GM13977 (cell line): ENCODE results near the gene ATF6.

Experiments
- DNase-seq: peaks from one replicate; pipeline ENCODE4 v3.0.0; 2012; ENCODE audit warnings: low spot score
- CTCF ChIP-seq: IDR thresholded peaks from 2 replicates; pipeline ENCODE4 v1.5.1; 2012; ENCODE audit warnings: mild to moderate bottlenecking, control low read depth; ENCODE audit not compliant: insufficient read depth; ENCODE audit errors: extremely low read depth, missing control alignments
- in situ Hi-C: fragments of 300-500 bp; cut with MboI; formaldehyde crosslinking; loops from one replicate; pipeline ENCODE4 v1.12.0; 2022; ENCODE audit warnings: low sequenced_read_pairs, low pct_unique_long_range_greater_than_20kb, mixed read lengths, inconsistent platforms; ENCODE audit not compliant: unreplicated experiment

ATF6 gene

GRCh38 chr1:161727256-161727924, 38.7 kb upstream of the ATF6 start:
- TF ChIP-seq CTCF, result no peak
- in situ Hi-C loops, result loop anchor here (25.0 kb wide), 1 partner anchor 90 kb away; the partner anchor contains the start of gene FCGR3B
- peak; percentile 26 for DNase-seq

GRCh38 chr1:161728376-161729226, 37.5 kb upstream of the ATF6 start:
- in situ Hi-C loops, result loop anchor here (25.0 kb wide), 1 partner anchor 91 kb away; the partner anchor contains the start of gene FCGR3B
- DNase-seq, result no peak
- no peak for TF ChIP-seq CTCF

GRCh38 chr1:161730050-161730564, 36.0 kb upstream of the ATF6 start:
- in situ Hi-C loops, result loop anchor here (25.0 kb wide), 1 partner anchor 93 kb away; the partner anchor contains the start of gene FCGR3B
- DNase-seq, result peak; percentile 25
- TF ChIP-seq CTCF, result no peak

- in situ Hi-C loops, result loop anchor here (25.0 kb wide), 1 partner anchor 94 kb away; the partner anchor contains the start of gene FCGR3B
- DNase-seq, result no peak
- TF ChIP-seq CTCF, result no peak
Measured at GRCh38 chr1:161731241-161731640, 34.9 kb upstream of the ATF6 start.

- TF ChIP-seq CTCF, result no peak
- no peak for DNase-seq
- in situ Hi-C loops, result loop anchor here (25.0 kb wide), 1 partner anchor 95 kb away; the partner anchor contains the start of gene FCGR3B
Measured at GRCh38 chr1:161731981-161732718, 34.0 kb upstream of the ATF6 start.

- in situ Hi-C loops, result loop anchor here (25.0 kb wide), 1 partner anchor 96 kb away; the partner anchor contains the start of gene FCGR3B
- no peak for DNase-seq
- no peak for TF ChIP-seq CTCF
Measured at GRCh38 chr1:161733526-161733925, 32.6 kb upstream of the ATF6 start.
